LNCAP (cell line): ENCODE results near the gene MAPK14.

Experiments
- TF ChIP-seq, protein P1 (sequence below): fragments of 450-650 bp; IDR thresholded peaks from 2 replicates; pipeline ENCODE4 v1.5.1; 2017; ENCODE audit warnings: mild to moderate bottlenecking

Gene MAPK14

DNA sequence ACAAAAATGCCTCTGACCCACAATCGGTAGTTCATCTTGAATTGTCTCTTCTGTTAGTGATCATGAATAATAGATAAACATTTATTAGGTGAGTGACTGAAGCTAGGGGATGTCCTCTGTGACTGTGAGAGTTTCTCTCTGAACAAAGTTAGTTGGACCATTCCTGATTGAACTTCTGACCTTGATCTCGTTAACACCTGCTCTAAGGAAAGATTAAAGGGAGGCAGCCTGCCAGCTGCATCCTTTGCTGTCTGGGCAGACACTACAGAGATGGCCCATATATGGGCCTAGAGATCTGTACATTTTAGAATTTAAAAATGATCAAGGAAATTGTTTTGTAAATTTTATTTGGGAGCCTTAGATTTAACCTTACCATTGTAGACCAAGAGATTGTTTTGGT, 27.3 kb downstream of the MAPK14 start:
- TF ChIP-seq, protein P1, sequence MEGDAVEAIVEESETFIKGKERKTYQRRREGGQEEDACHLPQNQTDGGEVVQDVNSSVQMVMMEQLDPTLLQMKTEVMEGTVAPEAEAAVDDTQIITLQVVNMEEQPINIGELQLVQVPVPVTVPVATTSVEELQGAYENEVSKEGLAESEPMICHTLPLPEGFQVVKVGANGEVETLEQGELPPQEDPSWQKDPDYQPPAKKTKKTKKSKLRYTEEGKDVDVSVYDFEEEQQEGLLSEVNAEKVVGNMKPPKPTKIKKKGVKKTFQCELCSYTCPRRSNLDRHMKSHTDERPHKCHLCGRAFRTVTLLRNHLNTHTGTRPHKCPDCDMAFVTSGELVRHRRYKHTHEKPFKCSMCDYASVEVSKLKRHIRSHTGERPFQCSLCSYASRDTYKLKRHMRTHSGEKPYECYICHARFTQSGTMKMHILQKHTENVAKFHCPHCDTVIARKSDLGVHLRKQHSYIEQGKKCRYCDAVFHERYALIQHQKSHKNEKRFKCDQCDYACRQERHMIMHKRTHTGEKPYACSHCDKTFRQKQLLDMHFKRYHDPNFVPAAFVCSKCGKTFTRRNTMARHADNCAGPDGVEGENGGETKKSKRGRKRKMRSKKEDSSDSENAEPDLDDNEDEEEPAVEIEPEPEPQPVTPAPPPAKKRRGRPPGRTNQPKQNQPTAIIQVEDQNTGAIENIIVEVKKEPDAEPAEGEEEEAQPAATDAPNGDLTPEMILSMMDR = no peak

DNA sequence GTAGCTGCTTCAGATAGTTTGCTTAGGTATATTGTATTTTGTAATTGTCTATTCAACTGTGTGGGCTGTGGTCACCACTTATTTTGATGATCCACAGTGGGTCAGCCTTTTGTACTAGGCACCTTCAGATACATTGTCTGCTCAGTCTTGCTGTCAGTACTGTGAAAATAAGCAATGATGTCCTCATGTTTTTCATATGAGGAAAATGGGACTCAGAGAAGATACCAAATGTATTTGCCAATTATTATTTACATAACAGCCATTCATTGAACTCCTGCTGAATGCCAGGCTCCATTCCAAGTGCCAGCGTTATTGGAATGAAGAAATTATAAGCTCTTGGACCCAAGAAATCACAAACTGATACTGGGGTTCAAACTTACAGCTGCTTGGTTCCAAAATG, 28.6 kb downstream of the MAPK14 start:
- TF ChIP-seq, protein P1 = no peak

DNA sequence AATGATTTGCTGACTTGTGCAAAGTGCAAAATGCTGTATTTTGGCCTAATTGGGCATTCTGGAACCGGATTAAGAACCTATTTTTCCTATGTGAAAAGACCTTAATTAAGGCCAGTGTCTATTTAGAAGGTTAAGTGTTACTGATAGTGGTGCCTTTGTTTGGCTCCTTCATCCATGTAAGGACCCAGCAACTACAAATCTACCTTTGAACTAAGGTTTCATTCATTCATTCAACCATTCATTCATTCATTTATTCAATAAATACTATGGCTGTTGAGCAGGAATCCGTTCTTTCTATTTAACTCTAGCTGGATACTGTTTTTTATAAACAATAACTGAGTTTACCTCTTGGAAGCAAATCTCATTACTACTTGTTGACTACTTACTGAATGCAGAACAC, 33.6 kb downstream of the MAPK14 start:
- TF ChIP-seq, protein P1 = no peak

DNA sequence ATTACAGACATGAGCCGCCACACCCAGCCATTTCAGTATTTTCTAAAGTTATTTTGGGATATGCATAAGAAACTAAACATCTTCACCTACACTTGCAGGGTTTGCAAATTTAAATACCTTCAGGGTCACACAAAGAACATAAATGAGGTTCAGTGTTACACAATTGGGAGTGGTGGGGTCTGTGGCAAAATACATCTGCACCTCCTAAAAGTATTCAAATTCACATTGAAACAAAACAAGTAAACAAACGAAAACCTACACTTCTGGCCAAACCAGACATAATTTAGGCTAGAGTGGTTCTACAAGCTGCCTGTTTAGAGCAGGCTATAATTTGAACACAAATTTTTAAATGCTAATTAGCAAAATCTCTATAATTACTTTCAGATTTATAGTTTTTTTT, 34.6 kb downstream of the MAPK14 start:
- TF ChIP-seq, protein P1 = no peak

DNA sequence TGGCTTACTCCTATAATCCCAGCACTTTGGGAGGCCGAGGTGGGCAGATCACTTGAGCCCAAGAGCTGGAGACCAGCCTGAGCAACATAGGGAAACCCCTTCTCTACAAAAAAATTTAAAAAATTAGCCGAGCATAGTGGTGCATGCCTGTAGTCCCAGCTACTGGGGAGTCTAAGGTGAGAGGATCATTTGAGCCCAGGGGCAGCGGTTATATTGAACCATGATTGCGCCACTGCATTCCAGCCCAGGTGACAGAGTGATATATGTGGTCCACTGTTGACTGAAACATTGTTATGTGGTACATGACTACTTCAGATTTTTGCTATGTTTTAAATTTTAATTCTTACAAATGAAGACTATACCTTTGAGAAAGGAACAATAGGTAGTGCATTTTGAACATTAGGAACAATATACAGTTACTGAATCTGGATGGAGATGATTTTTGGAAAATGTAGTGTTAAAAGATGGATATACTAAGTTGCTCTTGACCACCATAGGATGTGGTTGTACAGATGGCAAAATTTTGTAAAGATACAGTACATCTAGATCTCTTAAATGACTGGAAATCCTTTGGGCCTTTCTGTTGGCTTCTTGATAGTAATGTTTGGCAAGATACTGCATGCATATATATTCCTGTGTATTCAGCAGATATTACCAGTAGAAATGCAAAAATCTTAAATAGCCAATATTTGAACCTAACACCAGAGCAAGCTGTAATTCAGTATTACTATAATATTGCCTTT, 35.9 kb downstream of the MAPK14 start:
- TF ChIP-seq, protein P1 = no peak

DNA sequence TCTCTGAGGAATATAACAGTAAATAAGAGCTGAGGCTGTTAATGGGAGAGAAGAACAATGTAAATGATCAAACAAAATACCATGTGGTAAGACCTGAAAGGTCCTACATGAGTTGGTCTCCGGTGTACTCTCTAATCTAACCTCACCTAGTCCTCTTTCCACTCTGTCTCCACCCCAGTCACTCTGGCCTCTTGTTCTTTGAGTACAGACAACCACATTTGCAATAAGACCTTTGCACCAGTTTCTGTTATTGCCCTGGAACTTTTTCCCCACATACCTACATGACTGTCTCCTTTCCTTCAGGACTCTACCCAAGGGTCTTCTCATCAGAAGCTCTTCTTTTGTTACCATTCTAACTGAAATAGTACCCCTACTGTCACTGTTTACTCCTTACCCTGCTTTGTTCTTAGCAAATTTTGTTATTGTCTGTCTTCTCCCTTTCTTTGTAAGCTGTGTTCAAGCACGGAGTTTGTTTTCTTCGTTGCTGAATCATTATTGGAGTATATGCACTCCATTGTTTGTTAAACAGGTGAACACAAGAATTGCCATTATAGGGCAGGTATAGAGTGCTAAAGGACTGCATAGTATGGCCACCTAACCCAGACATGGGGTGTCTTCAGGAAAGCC, 37.3 kb downstream of the MAPK14 start:
- TF ChIP-seq, protein P1 = no peak

DNA sequence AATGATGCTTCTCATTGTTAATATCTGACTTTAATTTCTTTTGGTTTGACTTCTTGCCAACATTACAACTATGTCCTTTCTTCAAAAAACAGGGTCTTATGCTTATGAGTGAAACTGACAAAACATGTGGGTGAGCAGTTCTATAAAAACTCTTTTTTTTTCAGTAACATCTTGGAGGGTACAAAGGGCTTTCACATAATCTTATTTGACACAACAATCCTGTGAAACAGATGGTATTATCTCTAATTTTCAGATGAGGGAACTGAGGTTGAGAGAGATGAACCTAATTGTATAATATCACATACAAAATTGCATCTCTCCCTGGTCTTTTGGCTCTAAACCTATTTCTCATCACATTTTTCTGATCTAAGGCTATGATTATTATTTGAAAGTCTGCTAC, 38.3 kb downstream of the MAPK14 start:
- TF ChIP-seq, protein P1 = no peak
